Activated naive CD4-positive, alpha-beta T cell treated with anti-CD3 and anti-CD28 coated beads, Interleukin-2, amount 50 U/mL, for 24 hours (primary cell): ENCODE measurements around the gene AXIN2.

Experiments used
- H3K27ac Mint-ChIP-seq: one replicate; pipeline ENCODE4 v1.8.0; 2021; ENCODE audit warnings: mild to moderate bottlenecking, mixed read lengths
- H3K27me3 Mint-ChIP-seq: one replicate; pipeline ENCODE4 v1.8.0; 2021; ENCODE audit warnings: mixed read lengths
- H3K36me3 Mint-ChIP-seq: one replicate; pipeline ENCODE4 v1.8.0; 2021; ENCODE audit warnings: mixed read lengths
- H3K4me1 Mint-ChIP-seq: one replicate; pipeline ENCODE4 v1.8.0; 2021; ENCODE audit warnings: mixed read lengths
- H3K4me3 Mint-ChIP-seq: one replicate; pipeline ENCODE4 v1.8.0; 2021; ENCODE audit warnings: mild to moderate bottlenecking, mixed read lengths
- H3K9me3 Mint-ChIP-seq: one replicate; pipeline ENCODE4 v1.8.0; 2021; ENCODE audit warnings: mixed read lengths

Gene AXIN2

GRCh38 chr17:65589321-65589720 lies 27.9 kb upstream of the AXIN2 start:
- no peak overlapping the region for H3K27ac Mint-ChIP-seq
- no peaks in the 10 kb centered on the region for H3K27me3 Mint-ChIP-seq
- no peaks in the 10 kb centered on the region for H3K9me3 Mint-ChIP-seq
- no peaks in the 10 kb centered on the region for H3K36me3 Mint-ChIP-seq
- H3K4me3 Mint-ChIP-seq = no peak overlapping the region
- peaks cover 50% of the 10 kb centered on the region for H3K4me1 Mint-ChIP-seq

- Mint-ChIP-seq H3K9me3 (no peaks in the 10 kb centered on the region), H3K4me1 (peaks cover 45% of the 10 kb centered on the region), H3K36me3 (no peaks in the 10 kb centered on the region), H3K4me3 (no peak overlapping the region), H3K27me3 (no peaks in the 10 kb centered on the region), H3K27ac (no peak overlapping the region)
Observed at GRCh38 chr17:65588181-65588808, 26.8 kb upstream of the AXIN2 start.

DNA sequence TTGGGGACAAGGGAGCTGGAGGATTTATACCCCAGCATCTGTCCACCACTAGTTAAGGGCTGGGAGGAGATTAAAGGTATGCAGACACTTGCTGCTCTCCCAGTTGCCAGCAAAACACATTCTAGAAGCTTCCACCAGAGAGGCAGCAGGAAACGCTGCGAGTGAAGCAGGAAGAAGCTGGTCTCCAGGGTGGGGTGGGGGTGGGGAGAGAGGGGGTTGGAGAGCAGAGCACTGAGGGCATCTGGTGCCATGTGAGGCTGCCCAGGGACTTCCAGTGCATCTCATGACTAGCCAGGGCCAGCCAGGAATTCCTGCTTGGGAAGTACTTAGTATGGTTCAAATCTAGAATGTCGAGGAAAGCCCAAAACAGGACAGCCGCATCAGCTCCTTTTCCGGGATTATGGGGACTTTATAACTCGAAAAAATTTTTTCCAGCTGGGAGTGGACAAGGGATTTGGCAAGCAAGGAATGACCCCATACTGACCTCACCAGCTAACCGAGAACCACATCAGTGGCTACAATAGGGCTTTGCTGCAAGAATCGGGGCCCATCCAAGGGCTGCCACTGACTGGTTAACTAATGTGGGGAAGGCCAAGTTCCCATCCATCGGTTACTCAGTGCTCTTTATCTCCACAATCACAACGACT lies 26.2 kb upstream of the AXIN2 start:
- Mint-ChIP-seq H3K36me3 (no peaks in the 10 kb centered on the region), H3K4me1 (peaks cover 38% of the 10 kb centered on the region), H3K9me3 (no peaks in the 10 kb centered on the region), H3K4me3 (no peak overlapping the region), H3K27ac (no peak overlapping the region), H3K27me3 (no peaks in the 10 kb centered on the region)

- no peaks in the 10 kb centered on the region for H3K9me3 Mint-ChIP-seq
- H3K4me1 Mint-ChIP-seq = peaks cover 41% of the 10 kb centered on the region
- no peak overlapping the region for H3K4me3 Mint-ChIP-seq
- H3K27me3 Mint-ChIP-seq = no peaks in the 10 kb centered on the region
- H3K36me3 Mint-ChIP-seq = no peaks in the 10 kb centered on the region
- H3K27ac Mint-ChIP-seq = peak overlapping the region; percentile 48
Observed at GRCh38 chr17:65586899-65587298, 25.5 kb upstream of the AXIN2 start.

DNA sequence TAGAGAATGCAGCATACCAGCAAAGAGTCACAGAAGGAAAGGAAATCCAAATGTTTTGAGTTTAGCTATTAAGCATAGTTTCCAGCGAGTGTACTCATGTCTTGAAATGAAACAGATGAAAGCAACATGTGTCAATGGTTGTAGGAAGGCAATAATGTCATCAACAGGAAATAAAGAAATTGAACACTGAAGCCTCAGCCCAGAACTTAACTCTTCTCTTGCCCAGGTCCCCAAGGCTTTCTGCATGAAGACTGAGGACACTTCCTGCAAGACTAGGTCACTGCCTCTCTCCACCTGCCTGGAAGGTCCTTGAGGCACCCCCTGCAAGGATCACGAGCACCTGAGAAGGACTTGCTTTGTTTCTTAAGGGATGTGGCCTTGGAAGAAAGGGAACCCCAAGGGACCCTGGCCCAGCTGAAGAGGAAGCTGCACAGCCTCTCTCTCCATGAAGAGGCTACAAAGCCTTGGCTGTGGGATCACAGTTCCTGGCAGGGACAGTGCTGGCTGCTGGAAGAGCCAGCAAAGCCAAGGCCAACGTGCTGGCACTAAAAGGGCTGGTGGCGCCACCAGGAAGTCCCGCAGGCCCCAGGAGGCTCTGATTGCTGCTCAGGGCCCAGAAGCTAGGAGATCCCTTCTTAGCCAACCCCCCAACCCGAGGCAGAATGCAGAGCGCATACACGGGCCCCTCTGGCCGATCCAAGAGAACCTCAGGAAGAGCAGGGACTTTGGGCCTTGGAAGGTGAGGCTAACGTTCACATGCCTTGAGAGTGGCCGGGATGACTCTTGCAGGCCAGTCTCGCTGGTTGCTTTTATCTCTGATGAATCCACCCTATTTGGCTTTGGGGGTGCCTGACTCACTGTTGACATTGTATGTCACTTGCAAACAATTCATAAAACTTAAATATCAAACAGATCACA lies 23.4 kb upstream of the AXIN2 start:
- Mint-ChIP-seq H3K36me3 (no peaks in the 10 kb centered on the region), H3K27me3 (no peaks in the 10 kb centered on the region), H3K4me3 (peak overlapping the region; percentile 1), H3K9me3 (no peaks in the 10 kb centered on the region), H3K27ac (peak overlapping the region; percentile 53), H3K4me1 (peaks cover 44% of the 10 kb centered on the region)

DNA sequence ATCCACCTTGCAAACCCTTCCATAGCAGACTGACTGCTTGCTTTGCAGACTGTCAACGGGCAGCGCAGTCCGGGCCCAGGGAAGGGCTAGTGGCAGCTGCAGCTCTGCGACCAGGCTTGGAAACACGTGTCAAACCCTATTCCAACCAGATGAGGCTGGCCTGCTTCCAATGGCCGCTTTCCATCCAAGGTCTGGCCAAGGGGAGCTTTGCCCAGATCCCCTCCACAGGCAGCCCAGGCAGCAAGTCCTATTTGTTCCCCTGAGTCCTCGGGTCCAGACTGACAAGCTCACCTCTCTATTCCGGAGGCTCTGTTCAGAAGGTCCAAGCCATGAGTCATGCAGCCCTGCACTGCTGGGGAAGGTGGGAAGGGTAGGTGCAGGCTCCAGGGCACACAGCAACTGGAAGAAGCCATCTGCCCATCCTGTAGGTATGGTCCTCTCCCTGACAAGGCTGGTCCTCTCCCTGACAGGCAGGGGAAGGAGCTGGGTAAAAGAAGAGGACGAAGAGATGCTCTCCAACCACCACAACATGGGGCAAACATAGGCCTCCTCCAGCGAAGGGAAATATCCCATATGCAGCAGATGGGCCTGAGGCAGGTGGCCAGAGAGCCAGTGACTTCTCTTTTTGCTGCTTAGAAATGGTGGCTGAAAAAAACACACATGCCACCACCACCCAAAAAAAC lies 22.6 kb upstream of the AXIN2 start:
- H3K4me3 Mint-ChIP-seq = peak overlapping the region; percentile 1
- no peak overlapping the region for H3K27ac Mint-ChIP-seq
- H3K36me3 Mint-ChIP-seq = no peaks in the 10 kb centered on the region
- peaks cover 44% of the 10 kb centered on the region for H3K4me1 Mint-ChIP-seq
- H3K27me3 Mint-ChIP-seq = no peaks in the 10 kb centered on the region
- H3K9me3 Mint-ChIP-seq = no peaks in the 10 kb centered on the region

- Mint-ChIP-seq H3K9me3 (no peaks in the 10 kb centered on the region), H3K4me1 (peaks cover 3% of the 10 kb centered on the region), H3K27ac (no peak overlapping the region), H3K27me3 (no peaks in the 10 kb centered on the region), H3K4me3 (no peak overlapping the region), H3K36me3 (no peaks in the 10 kb centered on the region)
Observed at GRCh38 chr17:65576939-65577338, 15.5 kb upstream of the AXIN2 start.

DNA sequence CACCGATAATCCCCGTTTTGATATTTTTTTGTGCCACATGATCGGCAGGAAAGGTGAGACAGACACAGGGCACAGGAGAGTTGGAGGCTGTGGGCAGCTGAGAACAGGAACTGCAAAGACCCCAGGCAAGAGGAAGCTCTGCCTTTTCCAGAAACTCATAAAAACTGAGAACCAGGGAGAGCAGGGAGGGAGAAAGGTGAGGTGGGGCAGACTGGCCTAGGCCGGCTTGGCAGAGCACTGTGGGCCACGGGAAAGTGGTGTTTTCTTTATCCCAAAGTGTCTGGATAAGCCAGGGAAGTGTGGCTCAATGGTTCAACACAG lies 11.8 kb upstream of the AXIN2 start:
- Mint-ChIP-seq H3K36me3 (no peaks in the 10 kb centered on the region), H3K27ac (no peak overlapping the region), H3K27me3 (no peaks in the 10 kb centered on the region), H3K4me1 (no peaks in the 10 kb centered on the region), H3K4me3 (no peak overlapping the region), H3K9me3 (no peaks in the 10 kb centered on the region)

- no peak overlapping the region for H3K27ac Mint-ChIP-seq
- no peaks in the 10 kb centered on the region for H3K36me3 Mint-ChIP-seq
- no peak overlapping the region for H3K4me3 Mint-ChIP-seq
- H3K4me1 Mint-ChIP-seq = no peaks in the 10 kb centered on the region
- no peaks in the 10 kb centered on the region for H3K27me3 Mint-ChIP-seq
- H3K9me3 Mint-ChIP-seq = no peaks in the 10 kb centered on the region
Observed at GRCh38 chr17:65572581-65573281, 11.3 kb upstream of the AXIN2 start.

GRCh38 chr17:65572186-65572580 lies 10.7 kb upstream of the AXIN2 start:
- H3K4me1 Mint-ChIP-seq = no peaks in the 10 kb centered on the region
- no peak overlapping the region for H3K4me3 Mint-ChIP-seq
- no peaks in the 10 kb centered on the region for H3K27me3 Mint-ChIP-seq
- H3K27ac Mint-ChIP-seq = no peak overlapping the region
- H3K36me3 Mint-ChIP-seq = no peaks in the 10 kb centered on the region
- no peaks in the 10 kb centered on the region for H3K9me3 Mint-ChIP-seq

- no peak overlapping the region for H3K4me3 Mint-ChIP-seq
- no peaks in the 10 kb centered on the region for H3K27me3 Mint-ChIP-seq
- no peak overlapping the region for H3K27ac Mint-ChIP-seq
- H3K9me3 Mint-ChIP-seq = no peaks in the 10 kb centered on the region
- no peaks in the 10 kb centered on the region for H3K36me3 Mint-ChIP-seq
- H3K4me1 Mint-ChIP-seq = peaks cover 10% of the 10 kb centered on the region
Observed at GRCh38 chr17:65568918-65569317, 7.5 kb upstream of the AXIN2 start.

GRCh38 chr17:65567566-65567965 lies 6.1 kb upstream of the AXIN2 start:
- Mint-ChIP-seq H3K4me1 (peaks cover 22% of the 10 kb centered on the region), H3K27me3 (no peaks in the 10 kb centered on the region), H3K36me3 (no peaks in the 10 kb centered on the region), H3K4me3 (no peak overlapping the region), H3K27ac (no peak overlapping the region), H3K9me3 (no peaks in the 10 kb centered on the region)

DNA sequence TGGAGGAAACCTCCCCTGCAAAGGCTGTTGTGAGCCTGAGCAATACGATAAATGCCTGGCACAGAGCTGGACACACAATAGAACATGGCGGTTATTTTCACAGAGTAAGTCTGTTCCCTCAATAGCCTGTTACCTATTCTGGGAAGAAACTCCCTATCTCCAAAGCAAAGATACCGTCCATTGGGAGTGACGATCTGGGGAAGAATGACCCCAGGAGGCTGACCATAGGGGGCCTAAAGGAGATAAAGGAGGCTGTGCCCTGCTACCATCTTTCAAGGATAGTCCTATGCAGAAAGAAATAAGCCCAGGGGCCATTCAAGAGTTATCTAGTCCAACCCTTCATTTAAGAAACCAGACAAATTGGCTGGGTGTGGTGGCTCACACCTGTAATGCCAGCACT lies 4.1 kb upstream of the AXIN2 start:
- no peak overlapping the region for H3K4me3 Mint-ChIP-seq
- H3K27ac Mint-ChIP-seq = no peak overlapping the region
- H3K36me3 Mint-ChIP-seq = no peaks in the 10 kb centered on the region
- no peaks in the 10 kb centered on the region for H3K9me3 Mint-ChIP-seq
- H3K27me3 Mint-ChIP-seq = no peaks in the 10 kb centered on the region
- H3K4me1 Mint-ChIP-seq = peaks cover 31% of the 10 kb centered on the region

DNA sequence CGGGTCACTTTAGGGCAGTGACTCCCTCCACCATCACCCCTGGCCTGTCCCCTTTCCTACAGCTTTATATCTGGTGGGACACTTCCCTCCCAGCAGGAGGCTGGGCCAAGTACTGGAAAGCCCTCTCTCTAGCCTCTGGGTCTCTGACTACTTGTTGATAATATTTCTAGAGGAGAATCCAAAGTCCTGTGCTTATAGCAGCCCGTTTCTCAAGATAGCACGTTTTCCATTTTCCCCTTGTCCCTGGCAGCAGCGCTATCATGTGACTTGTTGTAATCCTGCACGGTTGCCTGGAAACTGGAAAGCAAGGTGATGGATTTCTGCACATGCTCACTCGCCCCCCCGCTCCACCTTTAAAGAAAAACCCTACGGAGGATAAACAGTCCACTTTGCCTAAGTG lies 3.3 kb upstream of the AXIN2 start:
- H3K36me3 Mint-ChIP-seq = no peaks in the 10 kb centered on the region
- no peak overlapping the region for H3K4me3 Mint-ChIP-seq
- H3K27me3 Mint-ChIP-seq = no peaks in the 10 kb centered on the region
- H3K4me1 Mint-ChIP-seq = peaks cover 31% of the 10 kb centered on the region
- no peak overlapping the region for H3K27ac Mint-ChIP-seq
- H3K9me3 Mint-ChIP-seq = no peaks in the 10 kb centered on the region

DNA sequence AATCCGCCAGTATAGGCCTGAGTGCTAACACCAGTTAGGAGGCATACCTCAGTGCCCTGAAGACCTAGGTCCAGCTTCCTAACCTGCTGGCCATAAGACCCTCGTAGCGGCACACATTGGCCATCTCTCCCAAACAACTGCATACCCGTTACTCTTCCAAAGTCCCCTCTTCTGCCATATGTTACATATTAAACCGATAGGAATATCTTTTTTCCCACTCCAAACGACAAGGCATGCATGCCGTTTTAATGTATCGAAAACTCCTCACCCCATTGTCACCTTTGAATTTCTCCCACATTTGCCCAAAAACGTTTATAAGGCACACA lies 721 bp upstream of the AXIN2 start:
- Mint-ChIP-seq H3K9me3 (no peaks in the 10 kb centered on the region), H3K4me3 (peak overlapping the region; percentile 82), H3K27ac (peak overlapping the region; percentile 65), H3K27me3 (no peaks in the 10 kb centered on the region), H3K4me1 (peaks cover 37% of the 10 kb centered on the region), H3K36me3 (no peaks in the 10 kb centered on the region)
